ENCODE measurements around the gene KRTCAP2.

KRTCAP2 gene

GRCh38 chr1:155186794-155187455 is 13.8 kb upstream of the KRTCAP2 start:
- H3K9me3 ChIP-seq (ENCODE audit: control insufficient read depth, low read length) = no peaks in the 10 kb centered on the region
- no peak overlapping the region for H3K4me3 ChIP-seq (ENCODE audit: low read length)
- H3K4me1 ChIP-seq (ENCODE audit: control insufficient read depth, insufficient read depth, low read length) = no peaks in the 10 kb centered on the region
- no peak for DNase-seq (ENCODE audit: low read depth)
- H3K36me3 ChIP-seq (ENCODE audit: control insufficient read depth, insufficient read depth, low read length, severe bottlenecking) = no peaks in the 10 kb centered on the region
- no peaks in the 10 kb centered on the region for H3K27me3 ChIP-seq (replicated peaks; ENCODE audit: control insufficient read depth, insufficient read depth, low read length)
- H3K9ac ChIP-seq (ENCODE audit: low read length) = no peak overlapping the region

GRCh38 chr1:155186067-155186793 is 13.1 kb upstream of the KRTCAP2 start:
- no peaks in the 10 kb centered on the region for H3K36me3 ChIP-seq (ENCODE audit: control insufficient read depth, insufficient read depth, low read length, severe bottlenecking)
- H3K9me3 ChIP-seq (ENCODE audit: control insufficient read depth, low read length) = no peaks in the 10 kb centered on the region
- no peak for DNase-seq (ENCODE audit: low read depth)
- no peaks in the 10 kb centered on the region for H3K27me3 ChIP-seq (replicated peaks; ENCODE audit: control insufficient read depth, insufficient read depth, low read length)
- no peak overlapping the region for H3K4me3 ChIP-seq (ENCODE audit: low read length)
- H3K9ac ChIP-seq (ENCODE audit: low read length) = no peak overlapping the region
- H3K4me1 ChIP-seq (ENCODE audit: control insufficient read depth, insufficient read depth, low read length) = no peaks in the 10 kb centered on the region

DNA sequence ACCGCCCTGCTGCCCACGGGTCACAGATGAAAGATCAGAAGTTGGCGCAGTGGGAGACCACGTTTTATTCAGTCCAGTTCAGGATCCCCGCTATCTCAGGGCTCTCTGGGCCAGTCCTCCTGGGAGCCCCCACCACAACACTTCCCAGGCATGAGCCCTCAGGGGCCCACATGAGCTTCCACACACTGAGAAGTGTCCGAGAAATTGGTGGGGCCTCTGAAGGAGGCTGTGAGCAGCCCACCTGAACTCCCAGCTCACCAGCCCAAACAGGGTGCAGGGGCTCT is 12.6 kb upstream of the KRTCAP2 start:
- Histone ChIP-seq H3K9me3 (ENCODE audit: control insufficient read depth, low read length) (no peaks in the 10 kb centered on the region), H3K4me3 (ENCODE audit: low read length) (no peak overlapping the region), H3K36me3 (ENCODE audit: control insufficient read depth, insufficient read depth, low read length, severe bottlenecking) (no peaks in the 10 kb centered on the region), H3K9ac (ENCODE audit: low read length) (no peak overlapping the region), H3K27me3 (replicated peaks; ENCODE audit: control insufficient read depth, insufficient read depth, low read length) (no peaks in the 10 kb centered on the region), H3K4me1 (ENCODE audit: control insufficient read depth, insufficient read depth, low read length) (no peaks in the 10 kb centered on the region)
- DNase-seq (ENCODE audit: low read depth) = no peak

DNA sequence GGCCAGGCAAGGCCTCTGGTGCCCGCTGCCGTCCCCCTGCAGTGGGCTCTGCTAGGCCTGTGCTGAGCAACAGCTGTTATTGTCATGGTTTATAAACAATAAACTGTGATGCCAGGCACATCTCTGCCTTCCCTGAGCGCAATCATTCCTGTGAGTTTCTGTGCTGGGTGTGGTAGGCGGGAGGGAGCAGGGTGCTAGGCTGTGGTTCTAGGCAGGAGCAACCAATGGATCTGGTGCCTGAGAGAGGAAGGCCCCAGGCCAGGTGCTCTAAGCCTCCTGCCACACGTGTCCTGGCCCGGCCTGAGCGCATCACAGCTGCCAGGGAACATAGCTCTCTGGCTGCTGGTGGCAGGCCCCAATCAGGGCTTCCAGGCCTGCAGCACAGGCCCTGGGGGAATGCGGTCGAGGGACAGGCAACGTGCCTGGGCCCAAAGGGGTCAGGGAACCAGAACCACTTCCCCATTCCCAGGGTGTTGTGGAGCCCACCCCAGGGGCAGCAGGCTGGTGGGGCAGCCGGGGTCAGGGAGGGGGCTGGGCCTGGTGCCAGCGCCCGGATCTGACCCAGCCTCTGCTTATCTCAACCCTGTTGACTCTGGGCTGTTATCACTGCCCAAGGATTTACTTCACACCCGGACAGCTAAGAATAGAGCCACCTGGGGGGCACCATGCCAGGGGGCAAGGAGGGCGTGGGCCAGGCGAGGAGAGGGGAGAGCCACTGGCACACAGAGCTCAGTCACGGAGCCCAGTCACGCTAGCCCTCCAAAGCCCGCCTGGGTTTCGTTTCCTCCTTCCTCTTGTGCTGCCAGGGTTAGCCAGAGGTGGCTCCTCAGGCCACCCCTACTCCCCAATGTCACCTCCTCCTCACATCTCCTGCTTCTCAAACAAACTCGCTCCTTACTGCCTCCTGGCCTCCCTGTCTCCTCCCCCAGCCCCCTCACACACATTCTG is 12.0 kb upstream of the KRTCAP2 start:
- H3K9ac ChIP-seq (ENCODE audit: low read length) = no peak overlapping the region
- no peaks in the 10 kb centered on the region for H3K9me3 ChIP-seq (ENCODE audit: control insufficient read depth, low read length)
- no peaks in the 10 kb centered on the region for H3K36me3 ChIP-seq (ENCODE audit: control insufficient read depth, insufficient read depth, low read length, severe bottlenecking)
- H3K27me3 ChIP-seq (replicated peaks; ENCODE audit: control insufficient read depth, insufficient read depth, low read length) = no peaks in the 10 kb centered on the region
- no peak for DNase-seq (ENCODE audit: low read depth)
- no peak overlapping the region for H3K4me3 ChIP-seq (ENCODE audit: low read length)
- H3K4me1 ChIP-seq (ENCODE audit: control insufficient read depth, insufficient read depth, low read length) = no peaks in the 10 kb centered on the region

DNA sequence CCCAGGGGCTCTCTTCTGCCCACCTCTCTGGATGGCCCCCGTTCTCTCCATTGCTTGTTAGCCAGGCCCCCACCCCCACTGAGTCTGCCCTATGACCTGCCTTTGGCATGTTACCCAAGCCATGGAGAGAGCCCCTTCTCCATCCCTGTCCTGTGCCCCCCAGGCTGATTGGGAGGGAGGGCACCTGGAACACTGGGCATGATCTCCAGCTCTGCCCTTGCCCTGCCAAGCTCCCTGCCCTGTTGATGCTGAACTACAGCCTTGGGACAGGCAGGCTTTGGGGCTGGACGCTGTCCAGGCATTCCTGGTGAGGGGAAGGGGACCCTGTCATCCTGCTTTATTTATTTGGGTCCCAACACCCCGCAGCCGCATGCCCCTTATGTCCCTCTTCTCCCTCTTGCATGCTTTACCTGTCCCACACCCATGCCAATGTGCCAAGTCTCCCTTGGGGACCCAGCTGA is 11.3 kb upstream of the KRTCAP2 start:
- H3K4me1 ChIP-seq (ENCODE audit: control insufficient read depth, insufficient read depth, low read length) = no peaks in the 10 kb centered on the region
- no peaks in the 10 kb centered on the region for H3K9me3 ChIP-seq (ENCODE audit: control insufficient read depth, low read length)
- no peaks in the 10 kb centered on the region for H3K27me3 ChIP-seq (replicated peaks; ENCODE audit: control insufficient read depth, insufficient read depth, low read length)
- H3K9ac ChIP-seq (ENCODE audit: low read length) = no peak overlapping the region
- H3K4me3 ChIP-seq (ENCODE audit: low read length) = no peak overlapping the region
- DNase-seq (ENCODE audit: low read depth) = no peak
- no peaks in the 10 kb centered on the region for H3K36me3 ChIP-seq (ENCODE audit: control insufficient read depth, insufficient read depth, low read length, severe bottlenecking)

GRCh38 chr1:155183775-155184221 is 10.7 kb upstream of the KRTCAP2 start:
- no peak overlapping the region for H3K9ac ChIP-seq (ENCODE audit: low read length)
- H3K36me3 ChIP-seq (ENCODE audit: control insufficient read depth, insufficient read depth, low read length, severe bottlenecking) = no peaks in the 10 kb centered on the region
- no peaks in the 10 kb centered on the region for H3K4me1 ChIP-seq (ENCODE audit: control insufficient read depth, insufficient read depth, low read length)
- no peak overlapping the region for H3K4me3 ChIP-seq (ENCODE audit: low read length)
- no peaks in the 10 kb centered on the region for H3K9me3 ChIP-seq (ENCODE audit: control insufficient read depth, low read length)
- DNase-seq (ENCODE audit: low read depth) = no peak
- no peaks in the 10 kb centered on the region for H3K27me3 ChIP-seq (replicated peaks; ENCODE audit: control insufficient read depth, insufficient read depth, low read length)

GRCh38 chr1:155182052-155182550 is 9.0 kb upstream of the KRTCAP2 start:
- H3K27me3 ChIP-seq (replicated peaks; ENCODE audit: control insufficient read depth, insufficient read depth, low read length) = no peaks in the 10 kb centered on the region
- H3K9ac ChIP-seq (ENCODE audit: low read length) = no peak overlapping the region
- H3K4me3 ChIP-seq (ENCODE audit: low read length) = no peak overlapping the region
- H3K4me1 ChIP-seq (ENCODE audit: control insufficient read depth, insufficient read depth, low read length) = no peaks in the 10 kb centered on the region
- H3K36me3 ChIP-seq (ENCODE audit: control insufficient read depth, insufficient read depth, low read length, severe bottlenecking) = no peaks in the 10 kb centered on the region
- no peaks in the 10 kb centered on the region for H3K9me3 ChIP-seq (ENCODE audit: control insufficient read depth, low read length)
- no peak for DNase-seq (ENCODE audit: low read depth)

- no peak for DNase-seq (ENCODE audit: low read depth)
These were observed 8.4 kb upstream of the KRTCAP2 start for GRCh38 chr1:155181371-155182051.

GRCh38 chr1:155179112-155180031 is 6.3 kb upstream of the KRTCAP2 start:
- Histone ChIP-seq H3K4me3 (ENCODE audit: low read length) (no peak overlapping the region), H3K27me3 (replicated peaks; ENCODE audit: control insufficient read depth, insufficient read depth, low read length) (no peaks in the 10 kb centered on the region), H3K9ac (ENCODE audit: low read length) (no peak overlapping the region), H3K36me3 (ENCODE audit: control insufficient read depth, insufficient read depth, low read length, severe bottlenecking) (no peaks in the 10 kb centered on the region), H3K4me1 (ENCODE audit: control insufficient read depth, insufficient read depth, low read length) (no peaks in the 10 kb centered on the region), H3K9me3 (ENCODE audit: control insufficient read depth, low read length) (no peaks in the 10 kb centered on the region)
- DNase-seq (ENCODE audit: low read depth) = no peak

More at GRCh38 chr1:155181371-155182051, 8.4 kb upstream of the KRTCAP2 start:
- H3K4me1 ChIP-seq (ENCODE audit: control insufficient read depth, insufficient read depth, low read length) = no peaks in the 10 kb centered on the region
- no peaks in the 10 kb centered on the region for H3K36me3 ChIP-seq (ENCODE audit: control insufficient read depth, insufficient read depth, low read length, severe bottlenecking)
- no peaks in the 10 kb centered on the region for H3K9me3 ChIP-seq (ENCODE audit: control insufficient read depth, low read length)
- H3K4me3 ChIP-seq (ENCODE audit: low read length) = no peak overlapping the region
- H3K27me3 ChIP-seq (replicated peaks; ENCODE audit: control insufficient read depth, insufficient read depth, low read length) = no peaks in the 10 kb centered on the region
- no peak overlapping the region for H3K9ac ChIP-seq (ENCODE audit: low read length)

- Histone ChIP-seq H3K27me3 (replicated peaks; ENCODE audit: control insufficient read depth, insufficient read depth, low read length) (no peaks in the 10 kb centered on the region), H3K4me1 (ENCODE audit: control insufficient read depth, insufficient read depth, low read length) (peaks cover 1% of the 10 kb centered on the region), H3K36me3 (ENCODE audit: control insufficient read depth, insufficient read depth, low read length, severe bottlenecking) (no peaks in the 10 kb centered on the region), H3K9me3 (ENCODE audit: control insufficient read depth, low read length) (no peaks in the 10 kb centered on the region), H3K9ac (ENCODE audit: low read length) (no peak overlapping the region), H3K4me3 (ENCODE audit: low read length) (no peak overlapping the region)
- no peak for DNase-seq (ENCODE audit: low read depth)
These were observed 5.5 kb upstream of the KRTCAP2 start for GRCh38 chr1:155178441-155179111.

Data from adipocyte (in vitro differentiated cells).